Measurements from ENCODE around the gene CDH4.

DNA sequence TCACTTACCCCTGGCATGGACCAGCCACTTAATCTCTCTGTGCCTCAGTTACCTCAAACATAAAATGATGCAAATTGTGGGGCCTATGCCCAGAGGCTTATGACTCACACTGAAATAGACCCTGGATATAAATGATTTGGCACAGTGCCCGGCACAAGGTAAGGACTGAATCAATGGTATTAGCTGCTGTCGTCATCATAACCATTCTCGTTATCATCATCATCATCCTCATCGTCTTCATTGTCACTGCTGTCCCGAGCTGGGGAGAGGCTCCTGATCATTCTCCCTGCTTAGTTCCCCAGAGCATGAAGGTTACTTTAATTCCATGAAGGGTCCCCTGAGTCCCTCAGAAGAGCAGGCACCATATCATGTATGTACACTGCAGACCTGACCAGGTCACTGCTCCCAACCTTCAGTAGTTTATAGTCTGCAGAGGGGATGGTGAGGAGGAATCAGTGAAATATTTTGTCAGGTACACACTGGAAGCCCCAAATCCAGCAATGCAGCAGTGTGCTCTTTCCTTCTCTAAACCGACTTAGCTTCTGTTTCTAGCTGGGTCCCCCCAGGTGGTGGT, 664.3 kb downstream of the CDH4 start:
- TF ChIP-seq, protein P1, sequence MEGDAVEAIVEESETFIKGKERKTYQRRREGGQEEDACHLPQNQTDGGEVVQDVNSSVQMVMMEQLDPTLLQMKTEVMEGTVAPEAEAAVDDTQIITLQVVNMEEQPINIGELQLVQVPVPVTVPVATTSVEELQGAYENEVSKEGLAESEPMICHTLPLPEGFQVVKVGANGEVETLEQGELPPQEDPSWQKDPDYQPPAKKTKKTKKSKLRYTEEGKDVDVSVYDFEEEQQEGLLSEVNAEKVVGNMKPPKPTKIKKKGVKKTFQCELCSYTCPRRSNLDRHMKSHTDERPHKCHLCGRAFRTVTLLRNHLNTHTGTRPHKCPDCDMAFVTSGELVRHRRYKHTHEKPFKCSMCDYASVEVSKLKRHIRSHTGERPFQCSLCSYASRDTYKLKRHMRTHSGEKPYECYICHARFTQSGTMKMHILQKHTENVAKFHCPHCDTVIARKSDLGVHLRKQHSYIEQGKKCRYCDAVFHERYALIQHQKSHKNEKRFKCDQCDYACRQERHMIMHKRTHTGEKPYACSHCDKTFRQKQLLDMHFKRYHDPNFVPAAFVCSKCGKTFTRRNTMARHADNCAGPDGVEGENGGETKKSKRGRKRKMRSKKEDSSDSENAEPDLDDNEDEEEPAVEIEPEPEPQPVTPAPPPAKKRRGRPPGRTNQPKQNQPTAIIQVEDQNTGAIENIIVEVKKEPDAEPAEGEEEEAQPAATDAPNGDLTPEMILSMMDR (IDR thresholded peaks at IDR 0.05), result no peak
- TF ChIP-seq EZH2 (IDR thresholded peaks at IDR 0.05) (no peak), EZH2phosphoT487 (IDR thresholded peaks at IDR 0.05) (no peak)

All from neural progenitor cell (in vitro differentiated cells).